Endometrium (tissue), 2 donors: Measurements from ENCODE around the gene ESRRG.
"Not testable (repeated sequence)": the region's sequence is repeated elsewhere in the genome, so short reads cannot be mapped to it uniquely, and the experiment has no call there.

Source experiments
- FAIRE-seq: peaks from 2 replicates; lab custom pipeline; 2012; peaks lifted over from hg19 to GRCh38; lab: Jason Lieb, UNC
- donor health status: control.
- donor health status: control.

The ESRRG gene

DNA sequence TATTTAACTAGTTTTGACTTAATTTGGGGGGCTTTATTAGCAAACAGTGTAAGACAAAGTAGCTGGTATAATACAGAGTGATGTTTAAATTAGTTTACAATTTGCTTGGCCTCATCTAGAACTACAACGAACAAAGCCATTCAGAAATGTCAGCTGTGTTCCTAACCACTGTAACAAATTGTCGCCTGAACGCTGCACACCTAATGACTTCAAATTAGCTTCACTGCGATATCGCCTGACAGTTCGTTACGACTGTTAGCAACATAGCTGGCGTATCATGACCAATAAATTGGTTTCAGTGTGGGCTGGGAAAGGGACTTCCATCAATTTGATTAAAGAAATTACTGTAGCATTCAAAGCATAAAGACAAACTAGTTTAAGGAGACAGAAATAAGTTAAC lies 160.1 kb downstream of the ESRRG start:
- no peak for FAIRE-seq

DNA sequence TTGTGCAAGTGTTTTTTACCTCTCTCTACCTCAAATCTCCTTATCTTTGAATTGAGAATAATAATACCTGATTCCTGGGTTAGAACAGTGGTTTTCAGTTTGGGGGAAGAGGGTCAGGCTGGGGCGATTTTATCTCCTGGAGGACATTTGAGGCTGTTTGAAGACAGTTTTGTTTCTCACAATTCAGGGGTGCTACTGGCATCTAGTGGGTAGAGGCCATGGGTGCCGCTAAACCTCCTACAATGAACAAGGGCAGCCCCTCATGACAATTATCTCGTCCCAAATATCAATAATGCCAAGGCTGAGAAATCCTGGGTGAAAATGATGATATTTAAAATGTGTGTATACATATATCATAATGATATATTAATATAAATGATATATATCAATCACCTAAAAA lies 160.8 kb downstream of the ESRRG start:
- no peak for FAIRE-seq

DNA sequence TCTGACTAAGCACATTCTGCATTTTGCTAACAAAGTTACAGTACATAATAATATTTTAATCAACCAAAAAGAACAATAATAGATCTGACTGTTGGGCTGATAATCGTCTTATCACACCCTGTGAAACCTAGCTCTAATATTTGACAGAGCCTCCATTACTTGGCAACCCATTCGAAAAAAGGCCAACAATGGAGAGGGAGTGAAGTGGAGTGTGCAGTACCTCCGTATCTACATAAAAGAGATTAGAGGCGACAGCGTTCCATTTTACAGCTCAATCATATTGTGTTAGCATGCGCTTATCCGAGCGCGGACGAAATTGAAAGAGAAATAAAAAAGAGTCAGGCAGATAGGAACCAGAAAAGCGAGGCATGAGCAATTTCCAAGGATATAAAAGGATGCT lies 162.7 kb downstream of the ESRRG start:
- no peak for FAIRE-seq

DNA sequence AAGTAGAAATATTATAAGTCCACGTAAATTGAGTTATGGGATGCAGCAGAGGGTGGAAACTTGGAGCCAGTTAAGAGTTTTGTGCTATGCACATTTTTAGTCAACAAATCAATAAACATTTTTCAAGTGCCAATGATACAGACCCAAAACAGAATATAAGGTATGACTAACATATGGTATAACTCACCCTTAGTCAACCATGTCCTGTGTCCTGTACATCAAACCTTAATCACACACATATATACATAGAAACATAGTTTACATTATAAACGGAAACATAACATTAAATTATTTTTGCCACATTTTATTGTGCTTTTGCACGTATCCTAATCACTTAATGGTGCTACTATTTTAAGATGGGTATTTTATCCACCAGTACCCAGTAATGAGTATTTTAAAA lies 163.9 kb downstream of the ESRRG start:
- FAIRE-seq, result no peak

DNA sequence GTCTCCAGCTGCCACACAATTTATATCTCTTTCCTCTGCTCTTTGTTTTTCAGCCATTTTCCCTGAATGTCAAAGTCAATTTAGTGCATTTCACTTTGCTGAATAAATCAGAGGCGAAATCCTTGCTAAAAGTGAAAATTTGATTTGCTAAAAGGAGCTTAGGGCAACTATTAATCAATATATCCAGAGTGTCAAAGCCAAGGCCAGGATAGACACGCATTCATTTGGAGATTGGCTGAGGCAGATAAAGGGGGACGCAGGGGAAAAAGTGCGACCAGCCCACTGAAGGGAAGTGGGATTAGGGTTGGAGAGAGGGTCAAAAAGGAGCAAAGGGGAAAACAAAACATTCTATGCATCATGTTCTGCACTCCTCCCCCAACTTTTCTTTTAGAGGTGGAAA lies 167.6 kb downstream of the ESRRG start:
- FAIRE-seq, result no peak

DNA sequence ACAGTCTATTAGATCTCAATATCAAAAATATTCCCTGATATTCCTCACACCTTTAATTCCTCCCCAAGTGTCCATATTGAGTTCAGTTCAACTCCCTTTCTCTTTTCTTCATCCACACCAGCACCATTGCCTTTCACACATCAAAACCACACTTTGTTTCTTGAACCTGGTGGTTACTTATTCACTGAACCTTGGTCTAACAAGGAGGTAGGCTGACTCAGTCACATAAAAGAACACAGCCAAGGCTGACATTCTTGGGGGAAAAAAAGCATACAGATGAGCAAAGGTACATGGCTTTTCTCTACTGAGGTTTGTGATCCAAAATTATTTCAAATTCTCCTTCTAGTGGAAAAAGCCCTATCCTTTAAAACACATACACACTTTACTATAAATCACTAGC lies 168.3 kb downstream of the ESRRG start:
- no peak for FAIRE-seq

DNA sequence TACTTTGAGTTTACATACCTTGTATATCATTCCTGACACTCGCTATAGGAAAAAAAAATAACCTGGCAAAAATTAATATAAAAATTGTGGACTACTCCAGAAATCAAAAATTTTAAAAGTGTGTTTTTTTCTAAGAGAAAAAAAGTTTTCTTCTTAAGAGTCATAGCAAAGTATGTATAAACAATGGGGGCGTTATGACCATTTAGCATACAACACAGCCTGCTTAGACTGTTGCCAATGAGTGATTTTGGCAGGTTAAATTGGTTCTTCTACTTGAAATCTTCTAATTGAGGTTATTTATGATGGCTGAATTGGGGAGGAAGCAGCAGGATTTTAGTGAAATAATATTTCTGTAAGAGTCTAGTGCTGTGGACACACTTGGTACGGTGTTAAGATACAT lies 169.5 kb downstream of the ESRRG start:
- FAIRE-seq, result no peak

DNA sequence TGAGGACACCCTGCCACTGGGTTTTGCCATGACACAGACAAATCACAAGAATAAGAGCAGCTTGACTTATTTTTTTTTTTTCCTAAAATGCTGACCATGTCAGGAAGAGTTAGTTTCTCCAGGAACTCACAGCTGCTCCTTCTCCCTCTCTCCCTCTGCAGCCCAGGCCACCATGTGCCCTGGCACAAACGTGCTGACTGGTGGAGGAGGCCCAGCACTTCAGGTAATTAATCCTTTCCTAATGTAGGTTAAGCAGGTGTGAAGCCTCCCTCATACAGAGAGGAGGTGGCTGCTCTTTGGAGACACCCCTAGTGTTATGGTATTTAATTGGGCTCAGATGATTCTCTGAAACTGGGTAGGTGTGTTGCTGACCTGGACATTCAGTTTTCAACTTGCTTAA lies 170.2 kb downstream of the ESRRG start:
- FAIRE-seq, result no peak

DNA sequence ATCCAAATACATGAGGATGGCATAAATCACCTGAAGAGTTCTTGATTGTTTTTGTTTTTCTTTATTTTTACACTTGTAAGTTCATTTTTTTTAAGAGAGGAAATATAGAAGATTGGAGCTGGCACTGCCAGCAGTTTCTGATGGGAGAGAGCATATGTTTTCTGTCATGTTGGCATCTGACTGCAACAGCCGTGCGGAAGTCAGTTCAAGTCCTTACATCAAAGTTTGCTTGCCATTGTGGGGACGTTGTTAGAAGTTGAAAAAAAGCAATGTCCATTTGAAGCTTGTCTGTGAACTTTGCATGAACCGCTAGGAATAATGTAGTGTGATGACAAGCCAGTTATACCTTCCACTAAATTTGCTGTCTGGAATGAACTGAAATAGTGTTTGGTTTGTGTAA lies 173.4 kb downstream of the ESRRG start:
- no peak for FAIRE-seq

DNA sequence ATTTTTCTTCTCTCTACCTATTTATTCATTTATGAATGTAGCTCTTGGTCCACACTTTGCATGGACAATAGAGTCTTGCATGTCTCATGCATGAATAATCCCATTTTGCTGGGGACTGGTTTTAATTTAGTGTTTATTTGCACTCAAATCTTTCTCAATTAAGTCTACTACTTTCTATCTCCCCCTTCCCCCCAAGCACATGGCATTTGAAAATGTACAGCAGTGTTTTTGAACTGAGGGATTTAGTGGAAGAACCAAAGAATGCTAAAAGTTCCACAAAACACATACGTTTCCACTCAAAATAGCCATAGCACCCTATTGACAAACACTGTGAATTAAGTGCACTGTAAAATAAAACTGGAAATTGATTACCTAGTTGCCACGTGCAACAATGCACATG lies 180.5 kb downstream of the ESRRG start:
- no peak for FAIRE-seq

DNA sequence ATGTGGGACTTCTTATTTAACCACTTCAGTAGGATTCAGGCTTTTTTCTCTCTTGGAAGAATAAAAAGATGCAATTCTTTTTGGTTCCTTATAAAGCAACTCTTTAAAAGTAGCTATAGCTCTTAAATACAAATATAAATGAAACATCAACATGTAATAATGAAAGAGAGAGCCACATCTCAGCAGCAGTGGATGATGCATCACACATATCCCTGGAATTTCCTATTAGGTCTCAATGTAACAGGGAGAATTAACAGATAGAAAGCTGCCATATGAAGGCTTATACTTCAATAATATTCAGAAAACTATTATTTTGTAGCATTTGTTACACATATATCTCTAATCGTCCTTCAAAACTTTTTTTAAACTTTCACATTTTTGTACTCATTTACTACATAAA lies 181.0 kb downstream of the ESRRG start:
- FAIRE-seq, result no peak

DNA sequence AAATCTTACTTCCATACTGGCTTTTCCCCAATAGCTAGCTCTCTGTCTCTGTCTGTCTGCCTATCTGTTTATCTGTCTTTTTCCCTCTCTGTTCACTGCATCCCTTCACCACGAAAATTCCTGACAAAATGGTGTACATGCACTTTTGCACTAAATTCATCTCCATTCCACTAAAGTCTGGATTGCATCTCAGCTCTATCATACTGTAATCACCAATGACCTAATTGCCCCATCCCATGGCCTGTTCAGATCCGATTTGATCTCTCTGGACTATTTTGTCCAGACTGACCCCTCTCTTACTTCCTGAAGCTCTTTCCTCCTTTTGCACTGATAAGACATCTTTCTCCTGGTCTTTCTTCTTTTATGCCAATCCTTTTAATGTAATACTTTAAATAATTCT lies 187.5 kb downstream of the ESRRG start:
- no peak for FAIRE-seq

DNA sequence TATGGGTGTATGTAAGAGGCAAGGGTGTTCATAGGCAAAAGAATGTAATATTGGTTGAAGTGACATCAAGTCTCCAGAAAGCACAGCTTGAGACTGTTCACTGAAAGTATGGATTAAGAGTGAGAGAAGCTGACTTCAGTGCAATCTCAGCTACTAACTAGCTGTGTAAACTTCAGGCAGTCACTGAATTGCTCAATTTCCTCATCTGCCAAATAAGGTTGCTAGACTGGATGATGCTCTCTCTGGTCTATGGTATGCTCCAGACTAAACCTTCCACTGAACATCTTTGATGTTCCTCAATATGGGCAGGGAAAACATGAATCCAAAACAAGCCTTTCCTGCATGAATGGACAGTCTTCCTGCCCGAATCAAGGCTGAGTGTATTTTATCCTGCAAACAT lies 188.2 kb downstream of the ESRRG start:
- no peak for FAIRE-seq

DNA sequence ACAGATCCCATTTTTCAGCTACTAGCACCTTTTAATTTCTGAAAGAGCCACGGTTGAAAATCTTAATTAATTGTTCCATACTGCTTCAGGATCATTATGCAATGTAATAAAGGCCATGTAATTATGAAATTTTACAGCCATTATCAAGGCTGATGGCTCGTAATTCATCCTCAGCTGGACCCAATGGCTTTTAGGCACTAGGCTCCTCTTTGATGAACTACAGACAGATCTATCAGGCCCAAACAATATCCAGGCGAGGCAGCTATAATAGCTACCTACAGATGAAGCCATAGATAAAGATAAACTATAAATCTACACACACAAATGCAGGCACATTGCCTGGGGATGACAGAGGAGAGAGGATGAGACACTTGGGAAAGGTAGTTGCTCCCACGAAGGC lies 189.5 kb downstream of the ESRRG start:
- FAIRE-seq, result no peak

DNA sequence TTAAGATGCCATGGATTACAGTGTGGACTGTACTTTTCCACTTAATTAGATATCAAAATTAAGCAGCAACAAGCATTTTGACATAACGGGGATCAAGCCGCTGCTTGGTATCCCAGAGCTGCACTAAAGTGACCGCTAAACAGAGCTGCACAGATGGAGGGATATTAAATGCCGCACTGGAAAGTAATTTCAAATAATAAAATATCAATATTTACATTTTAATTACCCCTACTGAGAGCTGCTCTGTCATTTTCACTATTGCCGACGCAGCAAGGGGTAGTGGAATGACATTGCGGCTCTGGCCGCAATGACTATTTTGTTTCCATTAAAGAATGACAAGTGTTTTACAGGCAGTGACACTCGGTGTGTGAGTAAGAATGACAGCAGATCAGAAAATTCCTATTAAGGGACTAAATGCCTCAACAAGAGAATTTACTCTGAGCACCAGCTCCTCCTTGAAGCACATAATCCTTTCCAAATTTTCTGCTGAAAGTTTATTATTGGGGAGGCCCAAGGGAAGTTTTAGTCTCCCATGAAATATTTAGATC lies 190.9 kb downstream of the ESRRG start:
- no peak for FAIRE-seq

DNA sequence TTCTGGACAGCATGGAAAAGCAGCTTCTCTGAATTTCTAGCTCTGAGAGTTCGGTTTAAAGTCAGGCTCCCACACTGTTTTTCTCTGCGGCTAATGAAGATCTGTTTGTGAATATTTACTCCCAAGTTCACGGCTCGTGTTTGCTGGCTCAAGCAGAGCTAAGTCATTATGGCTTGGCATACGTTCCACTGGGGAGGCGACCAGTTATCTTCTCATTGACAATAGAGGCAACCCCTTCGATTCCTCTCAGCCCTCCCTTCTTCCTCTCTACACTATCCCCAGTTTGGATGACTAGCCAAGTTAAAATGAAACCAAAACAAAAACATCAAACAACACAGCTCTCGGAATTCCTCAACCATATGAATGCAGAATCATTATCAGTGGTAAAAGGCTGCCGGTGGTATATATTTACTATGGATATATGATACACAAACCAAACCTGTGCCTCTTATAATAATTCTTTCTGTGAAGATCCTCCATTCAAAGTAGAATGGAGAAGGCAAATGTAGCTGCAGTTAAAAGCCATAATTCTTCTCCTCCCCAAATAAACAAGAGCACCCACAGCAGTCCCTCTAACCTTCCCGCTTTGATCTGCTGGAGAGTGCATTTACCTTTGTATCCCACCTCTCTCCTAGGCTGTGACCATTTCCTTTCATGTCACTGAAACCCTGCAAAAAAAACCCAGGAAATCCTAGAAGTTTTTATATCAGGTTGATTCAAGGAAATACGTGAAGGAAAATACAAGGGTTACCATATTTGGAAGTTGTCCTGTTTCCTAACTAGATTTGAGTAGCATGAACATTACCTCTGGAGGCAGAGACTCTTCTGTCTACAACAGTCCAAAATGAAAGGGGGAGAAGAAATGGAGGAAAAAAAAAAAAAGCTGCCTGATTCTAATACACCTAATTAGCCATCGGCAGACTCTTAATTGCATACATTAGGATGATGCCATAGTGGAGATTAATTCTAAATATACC lies 191.7 kb downstream of the ESRRG start:
- FAIRE-seq, result peak; percentile 29

DNA sequence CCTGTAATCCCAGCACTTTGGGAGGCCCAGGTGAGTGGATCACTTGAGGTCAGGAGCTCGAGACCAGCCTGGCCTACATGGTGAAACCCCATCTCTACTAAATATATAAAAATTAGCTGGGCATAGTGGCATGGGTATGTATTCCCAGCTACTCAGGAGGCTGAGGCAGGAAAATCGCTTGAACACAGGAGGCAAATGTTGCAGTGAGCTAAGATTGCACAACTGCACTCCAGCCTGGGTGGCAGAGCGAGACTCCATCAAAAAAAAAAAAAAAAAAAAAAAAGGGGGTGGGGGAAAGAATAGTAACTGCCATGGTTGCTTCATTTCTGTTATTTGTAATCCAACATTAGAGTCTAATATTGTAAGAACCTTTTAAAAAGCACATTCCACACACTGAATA lies 193.4 kb downstream of the ESRRG start:
- not testable (repeated sequence) for FAIRE-seq

DNA sequence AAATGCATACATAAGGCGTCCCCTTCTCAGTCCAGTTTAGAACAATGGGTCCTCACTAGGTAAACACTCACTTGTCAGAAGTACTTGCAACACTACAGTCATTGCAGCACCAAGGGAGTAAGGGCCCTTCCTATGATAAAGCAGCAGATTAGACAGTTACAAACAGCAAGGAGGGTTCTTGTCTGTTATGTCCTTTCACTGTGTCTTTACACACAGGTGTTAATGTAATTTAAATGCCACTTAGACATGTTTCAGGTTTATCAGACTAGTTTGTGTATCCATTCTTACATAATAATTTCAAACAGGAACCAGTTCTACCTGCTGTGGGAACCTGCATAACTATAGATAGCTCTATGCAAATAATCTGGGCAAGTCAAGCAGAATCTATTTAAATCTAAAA lies 194.4 kb downstream of the ESRRG start:
- FAIRE-seq, result no peak

DNA sequence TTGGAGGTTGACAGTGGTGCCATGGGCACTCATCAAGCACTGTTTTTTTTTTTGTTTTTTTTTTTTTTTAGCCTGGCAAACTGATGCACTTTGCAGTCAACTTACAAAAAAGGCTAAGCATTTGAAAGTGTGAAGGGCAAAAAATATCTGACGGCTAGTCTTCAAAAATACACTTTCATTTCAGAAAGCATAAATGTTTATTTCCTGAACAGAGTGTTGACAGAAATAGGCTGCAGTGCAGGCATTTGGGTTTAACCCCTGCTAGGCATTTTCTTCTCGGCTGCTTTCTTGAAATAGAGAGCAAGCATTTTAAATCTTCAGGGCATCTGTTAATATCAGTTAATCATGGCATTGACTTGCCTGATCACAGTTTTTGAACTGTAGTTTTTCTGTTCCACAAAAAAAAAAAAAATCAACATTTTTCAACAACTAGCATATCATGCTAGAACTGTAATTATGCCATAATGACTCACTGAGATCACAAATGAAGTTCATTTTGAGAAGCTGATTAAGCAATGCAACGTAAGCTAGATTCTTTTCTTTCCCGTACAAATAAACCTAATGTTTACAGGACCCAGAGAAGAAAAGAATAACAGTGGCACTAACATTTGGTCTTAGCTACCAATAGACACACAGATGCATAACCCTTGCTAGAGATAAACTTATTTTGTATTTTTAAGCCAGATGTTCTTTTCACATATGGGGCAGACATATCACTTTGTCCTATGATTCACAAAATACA lies 199.6 kb downstream of the ESRRG start:
- no peak for FAIRE-seq

DNA sequence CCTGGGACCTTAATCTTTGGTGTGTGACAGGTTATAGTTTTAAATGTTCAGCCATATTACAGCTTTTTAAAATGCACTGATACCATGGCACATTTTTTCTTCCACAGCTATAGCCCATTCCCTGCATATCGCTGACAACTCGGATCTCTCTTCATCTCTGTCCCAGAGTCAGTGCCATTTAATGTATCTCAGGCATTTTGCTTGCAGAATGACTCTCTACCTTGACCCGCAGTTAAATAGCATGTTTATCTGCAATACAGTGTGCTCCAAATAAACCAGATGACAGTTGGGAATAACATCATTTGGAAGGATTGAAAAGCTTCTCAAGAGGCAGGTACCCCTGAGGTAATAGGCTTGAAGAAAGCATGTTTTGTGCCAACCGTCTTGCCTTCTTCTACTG lies 200.2 kb downstream of the ESRRG start:
- FAIRE-seq, result no peak

DNA sequence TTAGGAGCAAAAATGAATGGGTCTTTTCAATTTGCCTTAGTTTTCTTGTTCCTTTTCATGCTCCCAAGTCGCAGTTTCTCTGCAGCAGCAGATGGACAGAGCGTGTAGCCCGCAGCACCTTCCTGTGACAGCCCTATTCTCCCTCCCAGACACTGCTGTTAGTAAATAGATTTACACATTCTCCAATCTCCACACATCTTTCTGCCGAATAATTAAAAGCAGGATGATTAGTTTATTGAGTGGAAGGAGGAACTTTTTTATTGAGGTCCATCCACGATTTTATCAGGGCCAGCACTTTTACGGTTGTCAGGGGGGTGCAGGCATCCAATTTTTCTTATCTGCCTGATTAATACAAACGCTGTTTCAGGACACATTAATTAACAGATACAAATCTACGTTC lies 201.8 kb downstream of the ESRRG start:
- FAIRE-seq, result no peak

DNA sequence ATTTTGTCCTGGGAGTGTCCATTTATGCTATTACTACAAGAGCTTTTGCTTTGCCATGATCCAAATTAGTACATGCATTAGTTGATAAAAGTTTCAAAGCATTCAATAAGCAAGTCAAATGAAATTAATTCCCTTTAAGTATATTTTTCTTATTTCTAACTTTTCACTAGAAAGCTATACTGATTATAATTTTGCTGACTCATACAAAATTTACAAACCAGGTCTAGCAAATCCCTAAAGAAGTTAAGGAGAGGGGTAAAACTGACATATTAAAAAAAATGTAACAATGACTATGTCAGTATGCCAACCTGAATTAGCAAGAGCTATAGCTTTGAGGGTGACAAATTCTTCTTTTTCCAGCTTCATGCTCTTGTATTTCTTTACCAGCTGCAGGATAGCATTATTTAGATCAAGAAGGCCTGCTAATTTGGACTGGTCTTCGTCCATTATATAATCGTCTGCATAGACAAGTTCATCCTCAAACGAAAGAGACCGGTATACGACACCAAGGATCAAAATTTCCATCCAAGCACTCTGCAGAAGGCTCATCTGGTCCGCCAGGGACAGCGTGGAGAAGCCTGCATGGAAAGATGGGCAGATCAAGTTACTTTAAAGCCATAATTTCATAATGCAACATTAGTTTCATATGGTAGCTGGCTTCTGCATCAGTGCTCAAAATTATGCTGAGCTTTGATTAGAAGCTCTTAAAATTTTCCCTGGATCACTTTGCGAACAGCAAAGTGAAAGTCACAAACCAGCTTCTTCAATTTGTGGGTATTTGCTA lies 204.2 kb downstream of the ESRRG start:
- FAIRE-seq, result no peak
